ENCODE results near the gene FAM234A. TPM values are rescaled to one million over a fixed set of nuclear protein-coding genes. Genes with fewer than 3 reads are reported as not detected.

The FAM234A gene
- total RNA-seq, 1 donor from 2014 or later = 50.8 TPM

GRCh38 chr16:296806-297510 is 62.3 kb downstream of the FAM234A start:
- no peak for DNase-seq (ENCODE audit: low spot score)

GRCh38 chr16:297832-298231 is 63.2 kb downstream of the FAM234A start:
- DNase-seq (ENCODE audit: low spot score) = no peak

- no peak for DNase-seq (ENCODE audit: low spot score)
These were observed 66.6 kb downstream of the FAM234A start for GRCh38 chr16:301235-301634.

- no peak for DNase-seq (ENCODE audit: low spot score)
These were observed 67.3 kb downstream of the FAM234A start for GRCh38 chr16:301950-302349.

GRCh38 chr16:303760-304505 is 69.3 kb downstream of the FAM234A start:
- no peak for DNase-seq (ENCODE audit: low spot score)

- no peak for DNase-seq (ENCODE audit: low spot score)
These were observed 71.5 kb downstream of the FAM234A start for GRCh38 chr16:305916-306626.

GRCh38 chr16:306911-307370 is 72.3 kb downstream of the FAM234A start:
- DNase-seq (ENCODE audit: low spot score) = no peak

- DNase-seq (ENCODE audit: low spot score) = no peak
These were observed 73.2 kb downstream of the FAM234A start for GRCh38 chr16:307691-308312.

GRCh38 chr16:309476-309875 is 74.9 kb downstream of the FAM234A start:
- DNase-seq (ENCODE audit: low spot score) = no peak

- DNase-seq (ENCODE audit: low spot score) = no peak
These were observed 77.1 kb downstream of the FAM234A start for GRCh38 chr16:311725-312124.

GRCh38 chr16:314351-314750 is 79.7 kb downstream of the FAM234A start:
- DNase-seq (ENCODE audit: low spot score) = no peak

- no peak for DNase-seq (ENCODE audit: low spot score)
These were observed 80.2 kb downstream of the FAM234A start for GRCh38 chr16:314795-315299.

Other genes with a start within 250 kb of the FAM234A start
- 0.72 TPM for gene POLR3K, start 181.2 kb upstream of the FAM234A start, total RNA-seq (ENCODE audit: insufficient read depth, low replicate concordance)
- 11.1 TPM for gene SNRNP25, start 181.0 kb upstream of the FAM234A start, total RNA-seq (ENCODE audit: insufficient read depth, low replicate concordance)
- gene RHBDF1, start 162.2 kb upstream of the FAM234A start, total RNA-seq (ENCODE audit: insufficient read depth, low replicate concordance) = 27.4 TPM
- 93.4 TPM for gene MPG, start 156.6 kb upstream of the FAM234A start, total RNA-seq (ENCODE audit: insufficient read depth, low replicate concordance)
- 10.1 TPM for gene NPRL3, start 96.1 kb upstream of the FAM234A start, total RNA-seq (ENCODE audit: insufficient read depth, low replicate concordance)
- gene HBZ, start 82.2 kb upstream of the FAM234A start, total RNA-seq (ENCODE audit: insufficient read depth, low replicate concordance) = not detected
- gene HBM, start 68.8 kb upstream of the FAM234A start, total RNA-seq (ENCODE audit: insufficient read depth, low replicate concordance) = 257 TPM
- gene HBA2, start 61.9 kb upstream of the FAM234A start, total RNA-seq (ENCODE audit: insufficient read depth, low replicate concordance) = 7,657 TPM
- 3,215 TPM for gene HBA1, start 58.1 kb upstream of the FAM234A start, total RNA-seq (ENCODE audit: insufficient read depth, low replicate concordance)
- gene HBQ1, start 54.4 kb upstream of the FAM234A start, total RNA-seq (ENCODE audit: insufficient read depth, low replicate concordance) = not detected
- 50.3 TPM for gene LUC7L, start 5.4 kb upstream of the FAM234A start, total RNA-seq (ENCODE audit: insufficient read depth, low replicate concordance)
- 6.0 TPM for gene RGS11, start 41.1 kb downstream of the FAM234A start, total RNA-seq (ENCODE audit: insufficient read depth, low replicate concordance)
- gene ARHGDIG, start 45.8 kb downstream of the FAM234A start, total RNA-seq (ENCODE audit: insufficient read depth, low replicate concordance) = 18.3 TPM
- 9.9 TPM for gene PDIA2, start 48.3 kb downstream of the FAM234A start, total RNA-seq (ENCODE audit: insufficient read depth, low replicate concordance)
- 17.3 TPM for gene AXIN1, start 117.9 kb downstream of the FAM234A start, total RNA-seq (ENCODE audit: insufficient read depth, low replicate concordance)
- gene MRPL28, start 135.7 kb downstream of the FAM234A start, total RNA-seq (ENCODE audit: insufficient read depth, low replicate concordance) = 36.8 TPM
- 31.8 TPM for gene PGAP6, start 147.2 kb downstream of the FAM234A start, total RNA-seq (ENCODE audit: insufficient read depth, low replicate concordance)
- 52.0 TPM for gene NME4, start 162.4 kb downstream of the FAM234A start, total RNA-seq (ENCODE audit: insufficient read depth, low replicate concordance)
- 0.48 TPM for gene DECR2, start 167.1 kb downstream of the FAM234A start, total RNA-seq (ENCODE audit: insufficient read depth, low replicate concordance)
- 11.8 TPM for gene RAB11FIP3, start 190.8 kb downstream of the FAM234A start, total RNA-seq (ENCODE audit: insufficient read depth, low replicate concordance)

Data from umbilical cord (tissue), 2 donors.